Stimulated activated CD8-positive, alpha-beta memory T cell treated with anti-CD3 and anti-CD28 coated beads, Interleukin-4, amount 100 ng/mL, for 1 hour (primary cell): ENCODE data around the gene NRP2.

Source experiments
- DNase-seq, 2 donors: peaks; one replicate each; pipeline ENCODE4 v3.0.0-alpha.2; 2020; ENCODE audit warnings: low read depth in 2 of 2, low spot score in 1 of 2

NRP2 gene

DNA sequence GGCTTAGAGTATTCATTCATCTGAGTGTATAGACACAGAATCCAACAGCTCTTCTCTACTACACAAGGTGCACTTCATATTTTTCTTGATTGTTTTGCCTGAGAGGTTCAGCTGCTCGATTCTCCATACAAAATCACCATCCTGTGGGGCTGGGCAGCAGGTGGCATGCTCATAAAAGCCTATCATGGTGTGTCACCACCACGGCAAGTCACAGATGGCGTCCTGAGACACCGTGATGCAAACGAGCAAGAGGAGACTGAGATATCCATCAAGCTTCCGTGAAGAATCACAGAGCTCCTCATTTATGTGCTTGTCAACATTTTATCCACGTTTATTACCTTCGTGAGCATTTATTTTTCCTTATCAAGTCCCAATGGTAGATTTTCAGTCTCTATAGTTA, 22.4 kb upstream of the NRP2 start:
- no peak for DNase-seq

DNA sequence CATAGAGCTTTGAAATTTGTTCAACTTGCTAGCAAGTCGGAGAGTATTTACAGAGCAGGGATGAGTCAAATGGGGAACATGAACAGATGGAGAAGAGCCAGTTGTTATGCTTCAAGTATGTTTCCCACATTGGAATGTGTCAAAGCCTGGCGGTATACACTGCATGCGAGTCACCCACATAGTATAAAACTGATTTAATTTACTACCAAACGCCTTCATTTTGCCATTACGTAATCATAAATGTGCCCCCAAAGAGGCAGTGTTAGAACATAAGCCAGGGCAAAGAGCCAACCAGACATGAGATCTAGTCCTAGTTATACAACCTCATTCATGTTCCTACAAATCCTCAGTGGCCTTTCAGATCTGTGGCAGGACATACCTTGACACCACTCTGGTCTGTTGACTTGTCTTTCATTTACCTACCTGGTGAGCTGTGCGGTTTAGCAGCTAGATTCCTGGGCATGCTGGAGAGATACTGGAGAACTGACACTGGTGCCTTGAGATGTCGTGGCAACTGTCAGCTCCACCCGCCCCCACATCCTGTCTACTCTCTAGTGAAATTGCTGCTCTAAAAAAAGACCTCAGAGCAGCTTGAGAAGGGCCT, 21.7 kb upstream of the NRP2 start:
- no peak for DNase-seq

DNA sequence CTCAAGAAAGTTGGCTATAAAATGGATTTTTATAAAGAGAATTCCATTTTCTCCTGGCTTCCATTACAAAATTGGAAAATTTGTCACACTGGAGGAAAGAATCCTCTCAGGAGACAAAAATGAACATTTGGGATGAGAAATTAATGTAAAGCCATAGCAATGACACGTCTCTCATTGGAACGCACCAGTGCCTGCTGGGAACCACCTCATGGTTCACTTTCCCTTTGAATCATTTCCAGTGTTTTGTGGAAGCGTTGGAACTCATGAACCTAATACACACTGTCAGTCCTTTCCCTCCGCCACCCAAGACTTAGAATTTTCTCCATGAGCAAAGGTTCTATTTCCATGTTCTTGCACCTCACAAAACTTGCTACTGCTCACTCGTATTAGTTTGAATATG, 21.0 kb upstream of the NRP2 start:
- DNase-seq = no peak

DNA sequence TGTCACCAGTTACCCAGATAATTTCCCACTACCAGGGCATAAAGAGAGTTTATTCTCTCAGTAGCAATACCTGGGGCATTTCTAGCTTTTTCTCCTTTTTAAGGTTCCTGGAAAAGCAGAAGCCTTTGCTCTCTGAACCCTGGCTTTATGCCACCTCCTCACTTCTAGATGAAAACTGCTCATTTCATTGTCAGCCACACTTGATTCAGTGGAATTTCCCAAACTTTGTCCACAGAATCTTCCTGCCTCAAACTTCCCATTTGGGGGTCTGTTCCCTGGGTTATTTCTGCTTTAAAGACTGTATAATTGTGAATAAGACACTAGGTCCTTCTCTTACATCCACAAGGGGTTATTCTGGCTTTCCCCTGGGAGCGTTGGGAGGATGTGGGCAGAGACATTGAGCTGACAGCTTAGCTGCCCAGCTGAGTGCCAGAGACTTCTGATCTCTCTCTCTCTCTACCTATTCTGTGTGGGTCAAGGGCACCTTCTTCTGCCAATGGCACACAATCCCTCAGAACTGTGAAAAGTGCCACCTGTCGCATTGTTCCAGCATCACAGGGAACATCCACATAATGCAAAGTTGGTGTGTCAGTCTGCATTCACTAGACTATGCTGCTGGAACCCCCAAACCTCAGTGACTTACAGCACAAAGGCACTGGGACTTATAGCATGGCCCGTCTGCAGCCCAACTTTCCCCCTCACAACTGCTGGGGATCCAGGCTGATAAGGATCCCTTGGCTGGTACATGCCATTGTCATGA, 19.9 kb upstream of the NRP2 start:
- DNase-seq = no peak

DNA sequence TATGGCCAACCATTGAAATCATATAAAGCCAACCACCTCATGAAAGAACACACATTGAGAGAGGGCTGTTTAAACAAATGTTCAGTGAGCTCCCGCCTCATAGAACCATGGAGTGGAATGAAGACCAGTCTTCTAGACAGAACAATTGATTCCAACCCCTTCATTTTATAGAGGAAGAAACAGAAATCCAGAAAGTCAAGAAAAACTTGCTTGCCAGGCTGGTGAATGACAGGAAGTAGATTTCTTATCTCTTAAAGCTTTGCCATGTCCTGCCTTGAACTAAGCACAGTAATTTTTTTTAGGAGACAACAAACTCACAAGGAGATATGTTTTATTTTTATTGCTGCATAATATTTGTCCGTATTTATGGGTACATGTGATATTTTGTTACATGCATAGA, 16.5 kb upstream of the NRP2 start:
- DNase-seq = no peak

DNA sequence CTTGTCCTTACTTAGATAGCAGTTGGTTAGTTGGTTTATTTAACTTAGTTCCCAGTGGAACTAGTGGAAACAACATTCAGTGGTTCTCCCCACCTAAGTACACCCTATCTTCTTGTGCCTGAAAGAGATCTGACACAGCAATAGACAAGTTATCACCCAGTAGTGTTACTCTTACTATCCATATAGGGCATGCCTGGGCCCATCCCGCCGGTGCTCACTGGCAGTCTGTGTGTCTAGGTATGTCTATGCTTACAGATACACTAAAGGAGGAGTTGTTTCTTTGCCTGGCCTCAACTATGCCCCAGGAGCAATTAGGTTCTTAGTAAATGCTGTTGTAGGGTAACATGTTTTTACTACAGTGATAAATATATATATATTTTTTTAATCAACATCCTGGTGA, 12.0 kb upstream of the NRP2 start:
- no peak for DNase-seq

DNA sequence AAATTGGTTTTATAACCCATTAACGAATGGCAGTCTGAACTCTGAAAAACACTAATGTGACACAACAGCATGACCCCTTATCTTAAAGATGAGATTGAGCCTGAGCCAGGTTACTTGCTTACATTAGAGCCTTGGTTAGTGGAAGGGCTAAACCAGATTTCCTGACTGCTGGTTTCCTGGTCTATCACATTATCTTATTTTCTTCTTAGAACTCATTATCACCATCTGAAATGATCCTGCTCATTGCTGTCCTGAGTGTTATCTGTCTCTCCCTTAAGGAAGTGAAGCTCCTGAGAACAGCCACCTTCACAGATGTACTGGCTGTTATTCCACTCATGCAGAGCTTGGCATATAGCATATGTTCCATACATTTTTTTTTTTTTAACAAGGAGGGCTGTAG, 9.0 kb upstream of the NRP2 start:
- no peak for DNase-seq

DNA sequence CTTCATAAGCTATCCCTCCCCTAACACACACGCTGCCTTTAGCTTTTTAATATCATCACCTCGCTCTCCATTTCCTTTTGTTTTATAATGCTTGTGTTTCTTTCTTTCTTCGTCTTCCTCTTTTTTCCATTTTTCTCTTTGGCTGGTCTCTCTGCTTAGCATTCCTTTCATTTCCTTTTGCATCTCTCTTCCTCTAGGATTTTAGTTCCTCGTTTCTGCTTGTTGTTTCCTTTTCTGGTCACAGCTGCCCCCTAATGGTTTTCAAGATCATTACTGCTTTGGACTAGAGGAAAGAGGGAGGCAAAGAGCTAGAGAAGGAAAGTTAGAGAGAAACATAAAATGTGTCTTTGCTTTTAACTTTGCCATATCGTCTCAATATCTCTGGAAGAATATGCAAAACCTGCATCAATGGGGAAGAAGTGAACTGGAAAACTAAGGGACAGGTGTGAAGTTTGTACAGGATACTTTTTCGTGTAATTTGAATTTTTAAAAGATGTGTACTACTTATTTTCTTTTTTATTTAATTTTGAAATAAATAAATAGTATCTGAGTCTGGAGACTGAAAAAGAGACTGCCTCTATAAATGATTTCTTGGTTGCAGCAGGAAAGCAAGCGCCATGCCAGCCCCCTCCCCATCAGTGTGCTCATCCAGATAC, 6.3 kb upstream of the NRP2 start:
- DNase-seq = no peak

DNA sequence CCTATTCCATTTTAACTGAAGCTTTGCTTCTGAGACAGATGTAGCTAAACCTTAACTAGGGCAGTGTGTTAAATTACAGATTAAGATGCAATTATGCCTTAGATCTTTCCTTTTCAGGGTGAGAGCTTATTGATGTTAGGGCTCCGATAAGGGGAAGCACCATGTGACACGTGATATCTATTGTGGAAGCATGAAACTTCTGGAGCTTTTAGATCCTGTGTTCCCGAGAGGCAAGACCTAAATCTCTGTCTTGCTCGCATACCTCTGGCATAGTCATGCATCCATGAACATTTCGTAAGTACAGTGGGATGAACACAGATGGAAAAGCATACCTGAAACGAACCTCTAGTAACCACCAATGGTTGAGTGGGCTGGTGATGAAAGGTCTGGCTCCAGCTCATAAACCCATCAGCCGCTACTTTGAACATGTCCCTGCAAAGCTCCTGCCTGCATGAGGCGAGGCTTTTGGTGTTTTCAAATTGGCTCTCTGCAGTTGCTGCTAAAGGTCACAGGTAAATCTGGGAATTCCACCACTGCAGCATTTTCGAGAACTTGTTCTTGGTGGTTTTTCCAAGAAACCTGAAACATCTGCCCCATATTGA, 3.7 kb upstream of the NRP2 start:
- DNase-seq = no peak

DNA sequence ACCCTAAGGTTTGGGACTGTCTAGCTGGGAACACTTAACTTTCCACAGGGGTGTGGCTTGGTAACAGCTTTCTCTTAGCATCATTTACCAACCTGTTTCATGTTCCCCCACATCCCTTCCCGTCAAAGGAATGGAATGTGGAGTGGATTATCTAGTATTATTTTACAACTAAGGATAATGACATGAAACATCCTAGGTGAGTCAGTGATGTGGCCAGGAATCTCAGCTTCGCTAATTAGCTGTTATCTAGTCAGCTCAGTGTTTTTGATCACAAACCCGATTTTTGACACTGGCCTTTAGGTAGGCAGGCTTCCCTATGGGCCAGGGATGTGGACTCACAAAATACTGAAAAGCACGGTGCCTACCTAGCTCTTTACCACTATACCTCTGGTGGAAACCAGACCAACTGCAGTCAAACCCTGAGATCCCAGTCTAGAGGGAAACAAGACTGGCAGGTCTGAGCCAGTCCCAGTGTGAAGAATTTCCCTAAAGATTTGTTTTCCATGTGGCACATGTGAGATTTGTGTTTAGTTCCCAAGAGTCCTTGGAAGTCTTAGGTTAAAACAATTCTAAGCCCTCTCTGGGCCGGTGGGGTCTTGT, 2.8 kb upstream of the NRP2 start:
- DNase-seq = no peak

DNA sequence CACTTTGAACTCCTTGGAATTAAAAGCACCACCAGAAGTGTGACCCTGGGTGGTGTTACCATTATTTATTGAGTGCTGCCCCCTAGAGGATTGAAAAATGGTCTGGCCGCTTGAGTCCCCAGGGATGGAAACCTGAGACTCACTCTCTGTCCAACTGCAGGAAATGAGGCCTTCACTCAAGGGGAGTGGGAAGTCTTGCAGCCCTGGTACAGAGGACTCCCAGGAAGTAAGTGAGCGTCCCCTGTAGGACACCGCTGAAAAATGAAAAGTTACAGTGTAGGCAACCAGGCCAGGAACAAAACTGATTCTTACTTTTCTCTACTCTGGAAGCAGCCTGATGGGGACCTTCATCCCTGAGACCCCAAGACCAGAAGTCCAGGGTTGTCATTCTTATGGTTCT, 2.2 kb upstream of the NRP2 start:
- DNase-seq = no peak

DNA sequence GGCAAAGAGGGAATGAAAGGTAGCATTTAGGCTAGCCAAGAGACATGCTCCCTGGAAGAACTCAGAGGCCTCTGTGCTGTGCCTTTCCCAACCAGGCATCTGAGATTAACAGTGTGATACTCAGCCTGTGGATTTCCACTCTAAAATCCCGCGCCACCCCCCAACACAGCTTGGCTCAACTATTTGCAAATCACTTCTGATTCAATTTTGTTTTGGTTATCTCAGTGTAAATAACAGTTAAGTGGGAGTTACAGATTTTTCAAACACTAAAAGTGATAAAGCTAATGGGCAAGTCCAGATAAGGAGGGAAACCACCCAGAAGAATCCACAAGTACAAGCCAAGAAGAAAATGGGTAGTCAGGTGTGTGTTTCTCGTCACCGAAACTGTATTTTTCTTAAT, 1.4 kb upstream of the NRP2 start:
- DNase-seq = no peak

DNA sequence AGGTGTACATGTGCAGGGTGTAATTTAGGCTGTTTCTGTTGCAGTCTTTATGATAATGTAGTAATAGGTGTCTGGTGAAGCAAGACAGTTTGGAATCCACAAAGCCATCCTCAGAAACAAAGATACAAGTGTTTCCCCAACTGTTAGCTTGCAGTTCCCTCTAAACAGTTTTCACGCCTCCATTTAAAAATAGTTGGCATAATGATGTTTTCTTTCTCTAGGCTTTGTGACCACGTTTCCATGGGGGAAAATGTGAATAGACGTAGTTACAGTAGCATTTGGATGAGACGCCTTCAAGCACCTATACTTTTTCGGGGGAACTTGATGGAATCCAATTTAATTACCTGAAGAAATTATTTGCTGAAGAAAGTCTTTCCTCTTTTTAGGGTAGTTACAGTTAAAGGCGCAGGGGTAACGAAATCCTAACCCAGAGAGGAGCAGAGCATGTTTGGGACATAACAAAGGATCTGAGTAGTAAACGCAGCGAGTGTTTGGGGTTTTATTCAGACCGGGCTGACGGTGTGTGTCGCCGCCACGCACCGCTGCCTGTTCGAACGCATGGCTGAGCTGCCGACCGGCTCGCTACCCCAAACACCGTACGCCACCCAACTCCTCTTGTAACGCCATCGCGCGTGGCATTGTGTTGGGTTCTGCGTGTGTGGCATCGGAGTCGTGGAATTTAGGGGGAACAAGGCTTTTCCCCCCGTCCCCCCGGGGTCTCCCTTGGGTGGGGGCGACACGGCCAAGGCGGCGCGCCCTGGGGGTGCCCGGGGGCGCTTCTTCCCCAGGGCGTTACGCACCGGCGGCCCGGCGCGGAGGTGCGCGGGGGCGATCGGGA, 681 bp upstream of the NRP2 start:
- no peak for DNase-seq

DNA sequence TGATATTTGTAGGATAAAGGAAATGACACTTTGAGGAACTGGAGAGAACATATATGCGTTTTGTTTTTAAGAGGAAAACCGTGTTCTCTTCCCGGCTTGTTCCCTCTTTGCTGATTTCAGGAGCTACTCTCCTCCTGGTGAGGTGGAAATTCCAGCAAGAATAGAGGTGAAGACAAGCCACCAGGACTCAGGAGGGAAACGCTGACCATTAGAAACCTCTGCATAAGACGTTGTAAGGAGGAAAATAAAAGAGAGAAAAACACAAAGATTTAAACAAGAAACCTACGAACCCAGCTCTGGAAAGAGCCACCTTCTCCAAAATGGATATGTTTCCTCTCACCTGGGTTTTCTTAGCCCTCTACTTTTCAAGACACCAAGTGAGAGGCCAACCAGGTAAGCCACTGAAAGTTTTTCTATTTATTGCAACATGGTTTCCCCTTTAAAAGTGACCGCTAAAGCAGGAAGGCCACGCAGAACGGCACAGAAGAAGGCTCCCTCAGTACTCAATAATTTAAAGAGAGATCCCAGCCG, 735 bp downstream of the NRP2 start:
- DNase-seq = no peak

DNA sequence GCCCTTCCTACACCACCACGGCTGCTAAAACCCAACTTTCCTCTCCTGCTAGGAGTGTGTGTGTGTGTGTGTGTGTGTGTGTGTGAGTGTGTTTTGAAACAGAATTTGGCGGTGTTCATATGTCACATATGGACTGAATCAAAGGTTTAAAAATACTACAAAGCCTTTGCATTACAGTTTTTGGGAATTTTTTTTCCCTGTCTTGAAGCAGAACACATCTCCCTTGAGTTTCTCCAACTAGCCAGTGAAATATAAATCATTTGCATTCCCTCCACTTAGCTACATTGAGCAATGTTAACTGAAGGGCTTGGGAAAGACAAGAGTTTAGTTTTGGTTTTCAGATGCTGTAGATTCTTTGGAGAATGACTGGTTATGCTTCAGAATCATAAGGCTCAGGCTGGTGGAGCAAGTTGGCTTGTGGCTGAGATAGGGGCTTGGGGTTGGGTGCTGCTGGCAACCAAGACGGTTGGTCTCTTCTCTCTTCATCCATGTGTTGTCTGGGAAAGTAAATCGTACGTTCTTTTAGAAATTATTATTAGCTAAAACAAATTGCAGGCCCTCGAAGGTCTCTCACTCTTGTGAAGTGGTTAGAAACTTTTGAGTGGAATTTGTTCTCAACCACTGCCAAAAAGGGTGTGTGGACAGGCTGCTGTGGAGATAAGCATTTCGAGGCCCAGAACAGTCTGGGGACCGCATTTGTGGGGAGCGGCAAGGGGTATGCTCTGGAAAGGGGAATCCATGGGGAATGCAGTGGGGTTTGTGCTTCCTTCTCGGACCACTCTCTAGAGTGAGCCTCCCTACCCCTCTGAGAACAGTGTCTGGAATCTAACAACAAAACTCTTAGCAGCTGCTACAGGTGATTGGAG, 1.4 kb downstream of the NRP2 start:
- DNase-seq = no peak

DNA sequence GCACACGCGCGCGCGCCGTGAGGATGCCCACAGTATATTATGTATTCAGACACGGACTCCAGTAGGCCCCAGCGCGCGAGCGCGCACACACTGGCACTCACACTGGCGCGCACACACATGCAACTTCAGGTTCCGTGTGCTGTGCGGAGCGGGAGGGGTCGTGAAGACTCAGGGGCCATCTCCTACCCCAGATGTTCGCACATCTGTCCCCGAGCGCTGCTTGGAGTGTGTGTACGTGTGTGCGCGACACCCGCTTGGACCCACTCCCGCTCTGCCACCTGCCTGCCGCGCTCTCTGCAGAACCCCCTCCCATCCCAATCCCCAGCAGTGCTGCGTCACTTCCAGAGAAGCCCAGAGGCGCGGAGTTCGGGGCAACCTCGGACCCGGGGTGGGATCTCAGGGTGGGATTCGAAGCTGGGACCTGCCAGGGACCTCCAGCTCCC, 2.6 kb downstream of the NRP2 start:
- no peak for DNase-seq

DNA sequence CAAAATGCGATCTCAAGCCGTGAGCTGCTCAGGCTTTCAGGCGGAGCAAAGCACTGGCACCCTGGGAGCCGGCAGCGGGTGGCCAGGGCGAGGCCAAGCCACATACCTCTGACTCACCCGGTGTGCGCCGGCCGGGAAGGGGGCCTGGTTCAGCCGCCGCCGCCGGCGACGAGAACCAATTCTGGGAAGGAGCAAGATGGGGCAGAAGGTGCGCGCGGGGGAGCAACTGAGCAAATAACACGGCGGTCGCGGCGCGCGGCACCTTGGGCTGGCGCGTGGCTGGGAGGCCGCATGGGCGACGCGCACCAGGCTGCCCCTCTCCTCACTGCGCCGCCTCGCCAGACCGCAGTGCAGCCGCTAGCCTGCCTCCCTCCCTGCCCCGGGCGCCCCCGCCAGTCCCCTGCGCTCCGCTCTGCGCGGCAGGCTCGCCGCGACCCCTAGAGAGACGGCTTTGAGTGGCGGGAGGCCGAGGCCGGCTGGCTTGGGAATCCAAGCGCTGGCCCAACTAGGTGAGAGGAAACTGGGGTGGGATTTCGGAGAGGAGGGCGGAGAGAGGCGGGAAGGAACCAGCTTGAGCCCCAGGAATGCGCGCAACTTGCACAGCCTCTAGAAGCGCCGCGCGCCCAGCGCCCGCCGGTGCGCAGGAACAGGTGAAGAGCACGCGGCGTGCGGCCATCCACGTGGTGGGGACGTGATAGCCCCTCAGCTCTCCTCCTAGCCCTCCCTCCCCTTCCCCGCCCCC, 3.2 kb downstream of the NRP2 start:
- no peak for DNase-seq

DNA sequence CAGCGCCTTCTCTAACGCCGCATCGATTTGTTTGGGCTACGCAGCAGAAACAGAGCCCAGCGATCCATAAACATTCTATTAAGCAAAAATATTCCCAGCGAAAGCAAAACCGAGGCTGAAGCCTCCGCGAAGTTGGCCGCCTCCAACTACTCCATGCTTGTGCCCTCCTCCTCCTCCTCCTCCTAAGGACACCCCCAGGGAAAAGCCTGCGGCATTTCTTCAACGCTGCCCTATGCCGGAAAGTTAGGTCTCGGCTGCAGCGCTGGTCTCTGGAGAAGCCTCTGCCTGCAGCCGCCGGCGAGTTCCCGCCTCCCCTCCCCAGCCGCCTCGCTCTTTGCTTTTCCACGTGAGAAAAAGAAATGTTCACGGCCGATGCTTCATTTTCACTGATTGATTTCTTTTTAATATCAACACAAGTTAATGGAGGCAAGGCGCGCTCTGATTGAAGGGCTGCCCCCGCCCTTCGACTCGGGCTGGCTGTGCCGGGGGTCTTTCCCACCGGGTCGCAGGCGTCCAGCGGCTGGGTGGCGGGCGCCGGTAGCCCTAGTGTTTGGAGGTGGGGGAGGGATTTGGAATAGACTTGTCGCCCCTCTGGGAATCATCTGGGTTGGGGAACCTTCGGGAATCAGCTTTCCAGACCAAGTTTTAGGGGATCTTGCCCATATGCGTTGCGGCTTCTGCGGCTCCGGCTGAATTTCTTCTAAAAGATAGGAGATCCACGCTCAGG, 3.9 kb downstream of the NRP2 start:
- no peak for DNase-seq
